NCI-H2196 (cell line): ENCODE measurements around the gene TESMIN.

Source experiments
- DNase-seq: peaks from one replicate; lab custom pipeline; 2025; ENCODE audit not compliant: unreplicated experiment; lab: John Stamatoyannopoulos, UW

TESMIN gene

DNA sequence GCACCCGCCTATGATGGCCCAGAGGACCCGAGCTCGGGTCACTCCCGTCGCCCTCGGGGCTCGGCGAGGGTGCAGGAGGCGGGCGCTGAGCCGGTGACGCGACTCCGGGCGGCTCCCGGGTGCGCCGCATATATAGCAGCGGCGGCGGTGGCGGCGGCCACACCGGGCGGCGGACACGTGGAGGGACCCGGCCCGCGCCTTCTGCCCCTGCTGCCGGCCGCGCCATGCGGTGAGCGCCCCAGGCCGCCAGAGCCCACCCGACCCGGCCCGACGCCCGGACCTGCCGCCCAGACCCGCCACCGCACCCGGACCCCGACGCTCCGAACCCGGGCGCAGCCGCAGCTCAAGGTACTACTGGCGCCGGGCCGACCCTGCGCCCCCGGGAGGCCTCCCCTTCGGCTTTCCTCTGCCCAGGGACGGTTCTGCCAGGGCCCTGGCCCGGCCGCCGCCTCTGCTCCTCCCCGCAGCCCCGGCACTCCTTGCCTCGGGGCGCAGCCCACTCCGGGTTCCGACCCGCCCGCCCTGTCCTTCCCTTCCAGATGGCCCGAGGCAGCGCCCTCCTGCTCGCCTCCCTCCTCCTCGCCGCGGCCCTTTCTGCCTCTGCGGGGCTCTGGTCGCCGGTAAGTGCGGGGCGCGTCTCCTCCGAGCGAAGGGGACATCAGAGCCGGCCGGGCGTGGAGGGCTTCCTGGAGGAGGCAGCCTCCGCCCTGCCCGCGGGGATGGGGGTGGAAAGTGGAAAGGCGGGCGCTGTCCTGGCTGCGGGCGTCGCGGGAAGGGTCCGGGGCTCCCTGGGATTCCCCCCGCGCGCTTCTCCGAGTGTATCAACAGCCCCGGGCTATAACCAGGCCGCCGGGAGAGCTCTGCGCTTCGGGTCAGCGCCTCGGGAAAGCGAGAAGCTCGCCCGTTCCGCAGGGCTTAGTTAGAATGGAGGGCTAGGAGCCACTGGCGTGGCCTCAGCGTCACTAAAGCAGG is 66.6 kb downstream of the TESMIN start, which contains the start of gene GAL:
GAL (plus strand) TSS at position 160 of the 972 bp plus-strand sequence; CDS start at position 540, 380 bp downstream.
- DNase-seq: no peak

- no peak for DNase-seq
Measured at GRCh38 chr11:68683536-68684384, 67.6 kb downstream of the TESMIN start.

GRCh38 chr11:68683121-68683520 is 68.2 kb downstream of the TESMIN start:
- no peak for DNase-seq

DNA sequence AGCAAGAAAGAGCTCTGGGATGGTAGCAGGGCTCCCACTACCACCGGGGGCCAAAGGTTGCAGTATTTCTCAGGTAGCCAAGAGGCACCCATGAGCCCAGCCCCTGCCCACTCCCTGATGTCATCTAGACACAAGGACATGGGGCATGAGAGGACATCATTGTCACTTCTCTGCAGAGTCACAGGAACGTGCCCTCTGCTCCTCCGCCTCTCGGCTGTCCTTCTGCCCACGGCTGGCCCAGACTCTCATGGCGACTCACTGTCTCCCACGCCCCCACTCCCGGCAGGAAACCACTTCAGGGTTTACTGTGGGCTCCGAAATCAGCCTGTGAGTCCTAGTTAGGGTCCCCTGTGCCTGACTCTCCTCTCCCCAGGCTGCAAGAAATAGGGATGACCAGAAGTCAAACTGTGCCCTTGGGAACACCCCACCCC is 68.8 kb downstream of the TESMIN start:
- no peak for DNase-seq

DNA sequence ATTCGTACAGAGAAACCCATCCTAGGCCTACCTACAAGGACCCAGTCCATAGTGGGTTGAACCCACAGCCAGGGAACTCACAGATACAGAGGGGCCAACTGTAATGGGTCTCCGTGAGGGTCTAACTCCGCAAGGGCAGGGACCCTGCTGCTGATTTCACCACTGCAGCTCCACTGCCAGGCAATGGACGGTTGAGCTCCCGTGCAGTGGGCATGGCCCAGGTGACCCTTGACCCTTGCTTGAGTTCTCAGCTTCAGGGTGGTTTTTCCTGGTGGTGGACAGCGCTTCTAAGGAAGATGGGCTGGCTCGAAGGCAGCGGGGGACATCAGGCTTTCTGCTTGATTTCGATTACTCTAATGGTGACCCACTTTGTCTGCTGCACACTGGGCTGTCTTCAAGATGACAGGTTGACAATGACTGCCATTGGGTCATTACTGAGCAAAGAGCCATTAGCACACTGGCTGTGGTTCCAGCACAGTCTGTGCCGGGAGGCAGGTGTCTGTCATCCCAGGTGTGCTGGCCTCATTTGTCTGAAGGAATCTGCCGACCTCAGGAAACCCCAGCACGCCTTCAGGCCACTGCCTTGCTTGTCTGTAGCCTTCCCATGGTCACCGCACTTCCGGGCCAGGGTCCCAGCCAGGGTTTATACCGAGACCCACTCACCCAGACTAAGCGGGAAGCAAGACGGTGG is 70.6 kb downstream of the TESMIN start:
- no peak for DNase-seq

DNA sequence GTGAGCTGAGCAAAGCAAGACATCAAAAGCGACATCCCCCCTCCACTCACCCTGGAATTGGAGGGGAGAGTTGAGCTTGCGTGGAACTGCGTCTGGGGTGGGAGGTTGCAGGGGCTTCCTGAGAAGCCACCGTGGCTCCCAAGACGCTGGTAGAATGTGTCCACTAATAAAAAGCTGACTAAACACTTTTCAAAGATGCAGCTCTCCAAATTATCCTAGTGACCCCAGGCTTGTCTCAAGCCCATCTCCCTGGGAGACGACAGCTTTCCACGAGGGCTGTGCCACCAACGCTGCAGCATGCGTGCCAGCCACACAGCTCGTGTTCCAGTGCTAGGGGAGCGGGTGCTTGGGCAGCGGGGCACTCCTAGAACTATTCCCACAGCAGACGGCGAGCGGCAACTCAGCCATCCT is 73.3 kb downstream of the TESMIN start:
- no peak for DNase-seq

- peak; percentile 52 for DNase-seq
Measured at GRCh38 chr11:68677432-68677831, 73.9 kb downstream of the TESMIN start.

DNA sequence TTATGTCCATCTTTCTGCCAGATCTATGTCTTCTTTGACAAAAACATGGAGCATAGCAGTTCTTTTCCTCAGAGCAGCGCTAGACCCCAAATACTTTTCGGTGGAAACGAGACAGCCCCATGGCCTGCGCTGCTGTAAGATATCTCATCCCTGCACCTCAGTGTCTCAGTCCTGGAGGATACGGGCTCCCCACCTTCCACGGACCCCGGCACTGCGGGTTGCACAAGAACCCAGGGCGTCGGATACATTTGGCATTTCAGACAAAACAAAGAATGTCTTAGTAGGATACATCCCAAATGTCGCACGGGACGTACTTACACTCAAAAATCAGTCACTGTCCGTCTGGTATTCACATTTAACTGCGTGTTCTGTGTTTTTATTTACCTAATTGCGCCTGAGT is 76.9 kb downstream of the TESMIN start:
- DNase-seq: no peak

DNA sequence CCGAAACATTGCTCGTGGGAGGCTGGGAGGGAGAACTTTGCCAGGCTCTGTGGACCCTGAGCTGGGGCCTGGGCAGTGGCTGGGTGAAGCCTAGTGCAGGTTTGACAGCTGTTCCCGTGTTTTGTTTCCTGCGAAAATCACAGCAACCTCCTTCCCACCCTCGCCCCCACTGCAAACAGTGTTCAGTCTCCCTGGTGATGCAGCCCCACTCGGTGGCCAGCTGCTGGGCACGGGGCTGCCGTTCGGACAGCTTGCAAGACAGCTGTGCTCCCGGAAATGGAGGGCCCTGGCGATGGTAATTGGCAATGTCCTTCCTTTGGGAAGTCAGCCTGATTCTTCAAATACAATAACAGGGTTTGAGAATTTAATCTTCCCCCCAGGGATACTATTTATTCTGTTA is 77.3 kb downstream of the TESMIN start:
- no peak for DNase-seq

DNA sequence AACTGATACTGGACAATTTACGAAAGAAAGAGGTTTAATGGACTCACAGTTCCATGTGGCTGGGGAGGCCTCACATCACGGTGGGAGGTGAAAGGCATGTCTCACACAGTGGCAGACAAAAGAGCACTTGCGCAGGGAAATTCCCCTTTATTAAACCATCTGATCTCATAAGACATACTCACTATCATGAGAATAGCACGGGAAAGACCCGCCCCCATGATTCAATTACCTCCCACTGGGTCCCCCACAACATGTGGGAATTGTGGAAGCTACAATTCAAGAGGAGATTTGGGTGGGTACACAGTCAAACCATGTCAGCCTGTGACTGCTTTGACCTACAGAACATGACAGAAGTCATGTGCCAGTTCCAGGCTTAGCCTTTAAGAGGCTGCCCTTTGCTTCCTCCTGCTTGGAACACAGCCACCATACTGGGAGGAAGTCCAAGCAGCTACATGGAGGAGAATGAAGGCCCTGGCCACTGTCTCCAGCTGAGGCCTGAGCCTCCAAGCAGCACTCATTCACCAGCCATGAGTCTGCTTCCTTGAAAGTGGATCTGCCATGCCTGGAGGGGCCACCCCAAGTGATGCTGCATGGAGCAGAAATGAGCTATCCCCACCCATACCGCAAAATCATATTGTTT is 77.9 kb downstream of the TESMIN start:
- no peak for DNase-seq

- no peak for DNase-seq
Measured at GRCh38 chr11:68670208-68670992, 80.9 kb downstream of the TESMIN start.

DNA sequence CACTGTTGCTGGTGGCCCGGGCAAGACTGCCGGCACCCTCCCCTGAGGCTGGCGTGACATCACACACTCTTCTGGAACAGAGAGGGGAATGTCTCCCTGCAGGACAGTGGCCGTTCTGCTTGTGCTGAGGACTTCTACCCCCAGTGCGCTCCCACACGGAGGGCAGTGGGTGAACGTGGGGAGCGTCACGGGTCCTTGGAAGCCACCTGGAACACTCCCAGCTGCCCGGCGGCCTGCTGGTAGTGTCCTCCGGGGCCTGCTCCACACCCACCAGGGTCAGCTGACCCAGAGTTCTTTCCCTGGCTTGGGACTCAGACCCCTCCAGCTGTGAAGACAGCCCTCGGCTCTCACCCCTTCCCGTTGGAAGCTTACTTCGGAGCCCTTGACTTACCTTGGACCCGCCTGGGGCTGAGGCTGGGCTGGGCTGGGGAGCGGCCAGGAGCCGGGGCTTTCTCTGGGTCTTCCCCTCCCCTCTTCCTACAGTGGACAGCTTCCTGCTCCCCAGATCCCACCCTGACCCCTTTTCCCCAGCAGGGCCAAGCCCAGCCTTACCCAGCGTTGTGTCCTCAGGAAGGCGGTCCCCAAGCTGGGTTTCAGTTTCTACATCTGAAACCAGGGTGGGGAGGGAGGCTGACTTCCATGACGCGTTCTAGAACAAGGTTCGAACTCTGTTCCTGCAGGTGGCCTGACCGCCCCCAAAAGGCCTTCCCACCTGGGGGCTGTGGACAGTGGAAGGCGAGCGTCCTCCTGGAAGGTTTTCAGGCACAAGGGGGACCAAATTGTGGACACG is 81.8 kb downstream of the TESMIN start:
- DNase-seq: no peak

GRCh38 chr11:68667511-68668500 is 83.5 kb downstream of the TESMIN start:
- no peak for DNase-seq

GRCh38 chr11:68666849-68667248 is 84.5 kb downstream of the TESMIN start:
- no peak for DNase-seq

DNA sequence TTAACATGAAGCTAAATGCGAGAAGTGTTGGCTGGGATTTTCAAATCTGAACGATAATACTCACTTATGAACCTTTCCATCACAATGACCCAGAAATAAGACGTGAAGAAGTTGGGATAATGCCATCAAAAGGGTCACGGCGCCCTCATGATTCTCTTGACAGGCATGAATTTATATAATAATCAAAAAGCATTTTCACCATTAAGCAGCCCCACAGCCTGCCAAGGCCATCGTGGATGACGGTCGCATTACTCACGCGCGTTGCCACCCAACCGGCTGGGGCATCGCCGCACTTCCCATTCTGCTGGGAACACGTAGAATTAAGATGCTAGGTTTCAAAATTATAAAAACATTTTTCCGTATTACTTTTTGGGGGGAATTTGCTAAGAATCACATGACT is 85.9 kb downstream of the TESMIN start:
- DNase-seq: no peak

DNA sequence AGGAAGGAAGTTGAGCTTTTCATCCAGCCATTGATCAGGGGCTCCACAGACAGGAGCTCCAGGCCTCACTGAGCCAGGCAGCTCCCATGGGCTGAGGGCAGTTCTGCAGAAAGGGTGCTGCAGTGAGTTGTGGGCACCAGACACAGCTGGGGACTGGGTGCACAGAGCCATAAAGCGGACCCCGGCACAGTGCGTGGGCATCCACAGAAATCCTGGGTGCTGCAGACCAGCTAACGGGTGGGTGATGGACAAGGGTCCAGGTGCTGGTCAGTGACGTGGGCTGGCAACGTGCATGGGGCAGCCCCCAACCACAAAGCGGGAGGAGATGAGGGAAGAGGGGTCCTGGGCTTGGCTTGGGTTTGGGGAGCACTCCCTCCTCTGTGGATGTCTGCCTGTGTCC is 86.4 kb downstream of the TESMIN start:
- DNase-seq: no peak

DNA sequence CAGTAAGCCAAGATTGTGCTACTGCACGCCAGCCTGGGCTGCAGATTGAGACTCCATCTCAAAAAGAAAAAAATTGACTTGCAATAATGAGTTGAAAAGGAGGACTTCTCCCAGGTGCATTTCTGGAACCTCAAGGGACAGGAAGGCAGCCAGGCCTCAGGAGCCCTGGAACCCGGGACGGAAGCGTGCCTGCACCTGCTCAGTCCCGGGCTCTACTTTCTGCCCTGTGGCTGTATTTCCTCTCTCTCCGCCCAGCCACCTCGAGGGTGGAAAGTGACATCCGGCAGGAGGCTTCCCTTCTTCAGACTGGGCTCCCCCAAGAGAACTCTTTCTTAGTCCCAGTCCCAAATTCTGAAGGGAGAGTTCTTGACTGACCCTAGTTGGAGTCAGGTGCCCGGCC is 87.2 kb downstream of the TESMIN start:
- DNase-seq: no peak

DNA sequence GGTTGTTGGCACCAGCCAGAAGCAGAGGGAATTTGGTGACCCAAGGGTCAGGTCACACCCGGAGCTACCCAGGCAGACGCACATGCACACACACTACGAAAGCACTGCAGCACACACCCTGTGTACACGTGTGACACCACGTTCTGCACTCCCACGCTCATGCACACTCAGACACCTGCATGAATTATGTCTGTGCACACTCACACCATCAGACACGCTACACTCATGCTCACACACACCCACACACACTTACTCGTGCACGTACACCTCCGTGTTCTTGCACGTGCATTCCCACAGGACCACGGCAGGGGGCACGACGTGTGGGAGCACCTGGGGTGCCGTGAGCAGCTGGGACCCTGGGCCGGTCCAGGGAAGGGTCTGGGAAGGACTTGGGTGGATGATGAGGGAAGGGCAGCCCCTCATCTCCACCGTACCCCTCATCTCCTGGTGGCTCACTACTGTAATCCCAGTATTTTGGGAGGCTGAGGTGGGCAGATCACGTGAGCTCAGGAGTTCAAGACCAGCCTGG is 87.8 kb downstream of the TESMIN start:
- DNase-seq: no peak
